A673 (cell line): ENCODE measurements around the gene CCDC141.

ENCODE experiments used
- CTCF ChIP-seq: fragments of 300-800, 200-600 bp; sonication (generic); conservative IDR thresholded peaks from 2 replicates; pipeline ENCODE4 v1.5.1; 2017; ENCODE audit warnings: low read depth, mild to moderate bottlenecking, antibody characterized with exemption, low read length, moderate library complexity, mixed read lengths
- EZH2 ChIP-seq: fragments of 200-600 bp; sonication (generic); IDR thresholded peaks from 2 replicates; pipeline ENCODE4 v1.6.1; 2017; ENCODE audit warnings: borderline replicate concordance, low read depth, mild to moderate bottlenecking, mixed read lengths, antibody characterized with exemption, low read length; ENCODE audit not compliant: poor library complexity, severe bottlenecking

- no peak for TF ChIP-seq CTCF
- no peak for TF ChIP-seq EZH2
Observed at GRCh38 chr2:178962152-178962551, 87.8 kb downstream of the CCDC141 start.
